HG03159 (cell line): ENCODE measurements around the gene ADGRL4.
"Not testable (repeated sequence)": the region's sequence is repeated elsewhere in the genome, so short reads cannot be mapped to it uniquely, and the experiment has no call there.

Experiments used
- ATAC-seq: cut with Tn5 transposase; IDR thresholded peaks from one replicate; pipeline ENCODE4 v1.9.1; 2021; ENCODE audit warnings: mild to moderate bottlenecking, moderate library complexity; ENCODE audit not compliant: unreplicated experiment

ADGRL4 gene

DNA sequence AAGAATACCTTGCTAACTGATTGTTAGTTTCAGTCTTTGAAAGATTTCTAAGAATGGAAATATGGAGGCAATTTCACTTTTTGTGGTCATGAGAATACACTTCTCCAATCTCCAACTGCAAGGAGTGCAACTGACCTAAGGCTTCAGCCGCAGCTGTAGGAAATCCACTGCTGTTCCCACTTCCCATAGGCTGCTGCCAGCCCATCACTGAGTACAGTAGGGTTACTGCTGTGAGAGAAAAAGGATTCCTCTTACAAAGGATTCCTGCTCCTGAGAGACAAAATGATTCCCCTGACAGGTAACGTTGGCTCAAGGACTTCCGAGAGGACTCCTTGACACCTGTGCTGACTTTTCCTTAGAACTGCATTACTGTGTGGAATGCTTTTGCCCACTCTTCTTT is 87.4 kb downstream of the ADGRL4 start:
- no peak for ATAC-seq

DNA sequence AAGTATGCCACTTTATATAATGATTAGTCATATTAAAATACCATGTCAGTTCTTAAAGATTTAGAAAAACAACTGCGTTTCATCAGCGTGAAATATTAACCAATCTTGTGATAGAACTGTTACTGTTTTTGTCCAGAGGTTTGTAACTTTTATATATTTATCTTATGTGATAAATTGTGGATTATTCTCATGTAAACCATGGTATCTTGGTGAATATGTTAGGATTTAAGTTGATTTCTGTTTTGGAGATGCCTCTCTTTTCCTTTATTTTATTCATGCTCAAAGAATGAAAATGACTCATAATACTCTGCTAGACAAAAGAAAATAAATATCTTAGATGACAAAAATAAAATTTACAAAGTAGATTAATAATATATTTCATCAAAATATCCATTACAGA is 88.4 kb downstream of the ADGRL4 start:
- no peak for ATAC-seq

DNA sequence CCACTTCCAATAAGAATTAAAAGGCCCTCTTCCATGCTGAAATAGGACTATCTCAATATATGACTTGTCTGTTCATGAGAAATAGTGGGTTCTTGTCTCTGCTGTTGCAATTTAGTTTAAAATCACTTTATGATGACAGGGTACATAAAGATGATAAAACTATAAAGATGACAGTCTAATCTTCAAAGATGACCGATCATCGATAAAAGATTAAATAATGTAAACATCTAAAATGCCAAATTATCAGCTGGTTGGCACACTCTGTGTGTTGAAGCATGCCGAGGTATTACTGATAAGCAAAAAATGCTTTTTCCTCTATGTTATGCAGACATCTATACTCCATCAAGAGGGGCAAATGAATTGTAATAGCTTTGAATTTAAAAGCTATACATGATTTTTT is 89.5 kb downstream of the ADGRL4 start:
- no peak for ATAC-seq

DNA sequence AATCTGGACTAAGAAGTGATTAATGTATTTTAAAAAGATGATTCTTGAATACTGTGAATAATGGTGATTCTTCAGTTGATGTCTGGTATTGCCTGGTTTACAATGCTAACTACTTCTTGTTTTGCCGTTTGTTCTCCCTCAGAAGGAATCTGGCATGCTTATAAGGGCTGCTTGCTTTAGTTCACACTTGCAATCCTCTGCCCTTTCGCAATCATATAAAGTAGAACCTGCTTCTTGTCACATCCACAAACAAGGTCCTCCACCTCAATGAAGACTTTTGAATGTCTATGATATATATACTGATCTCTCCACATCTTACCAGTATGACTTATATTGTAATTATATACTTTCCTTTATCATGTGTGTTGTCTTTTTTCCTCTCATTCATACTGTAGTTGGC is 92.6 kb downstream of the ADGRL4 start:
- no peak for ATAC-seq

DNA sequence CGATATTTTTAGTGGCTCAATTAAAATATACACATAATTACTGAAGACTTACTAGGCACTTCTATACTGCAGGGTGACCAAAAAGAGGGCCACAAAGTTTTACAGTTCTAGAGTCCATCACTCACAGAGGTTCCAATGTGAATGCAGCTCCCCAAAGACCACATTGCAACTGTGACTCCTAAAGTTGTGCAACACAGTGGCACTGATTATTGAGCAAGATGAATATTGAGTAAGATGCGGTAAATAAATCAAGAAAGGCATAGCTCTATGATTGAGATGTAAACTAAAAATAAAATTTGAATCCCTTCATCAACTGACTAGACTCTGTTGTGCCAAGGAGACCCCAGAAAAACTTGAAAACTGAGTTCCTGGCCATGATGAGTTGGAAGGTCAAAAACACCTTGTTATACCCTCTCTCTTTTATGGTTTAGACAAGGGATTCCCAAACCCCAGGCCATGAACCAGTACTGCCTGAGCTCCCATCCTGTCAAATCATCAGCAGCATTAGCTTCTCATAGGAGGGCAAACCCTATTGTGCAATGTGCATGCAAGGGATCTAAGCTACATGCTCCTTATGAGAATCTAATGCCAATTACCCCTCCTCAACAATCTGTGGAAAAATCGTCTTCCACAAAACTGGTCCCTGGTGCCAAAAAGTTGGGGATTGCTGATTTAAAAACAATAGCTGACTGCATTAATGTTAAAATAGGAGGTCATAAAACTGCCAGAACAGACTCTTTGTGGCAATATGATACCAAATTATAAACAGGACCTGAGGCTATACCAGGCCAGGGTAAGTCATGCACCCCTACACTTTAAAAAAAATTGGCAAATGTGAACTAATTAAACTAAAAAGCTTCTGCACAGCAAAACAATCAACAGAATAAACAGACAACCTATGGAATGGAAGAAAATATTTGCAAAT is 94.3 kb downstream of the ADGRL4 start:
- ATAC-seq: no peak

DNA sequence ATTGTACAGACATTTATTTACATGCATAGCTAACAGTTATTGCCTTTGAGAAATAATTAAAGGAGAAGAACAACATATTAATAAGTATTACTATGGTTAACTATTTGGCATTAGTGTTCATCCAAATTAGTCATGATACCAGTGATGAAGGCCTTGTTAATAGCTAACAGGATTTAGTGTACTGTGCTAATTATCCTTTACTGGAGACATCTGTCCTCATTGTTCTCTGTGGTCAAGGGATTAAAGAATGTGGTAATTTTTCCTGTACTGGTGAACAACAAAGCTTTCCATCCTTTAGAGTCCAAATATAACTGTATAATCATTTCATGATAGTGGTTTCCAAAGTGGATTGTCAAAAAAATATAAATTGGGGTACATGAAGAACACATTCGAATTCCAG is 103.9 kb downstream of the ADGRL4 start:
- no peak for ATAC-seq

DNA sequence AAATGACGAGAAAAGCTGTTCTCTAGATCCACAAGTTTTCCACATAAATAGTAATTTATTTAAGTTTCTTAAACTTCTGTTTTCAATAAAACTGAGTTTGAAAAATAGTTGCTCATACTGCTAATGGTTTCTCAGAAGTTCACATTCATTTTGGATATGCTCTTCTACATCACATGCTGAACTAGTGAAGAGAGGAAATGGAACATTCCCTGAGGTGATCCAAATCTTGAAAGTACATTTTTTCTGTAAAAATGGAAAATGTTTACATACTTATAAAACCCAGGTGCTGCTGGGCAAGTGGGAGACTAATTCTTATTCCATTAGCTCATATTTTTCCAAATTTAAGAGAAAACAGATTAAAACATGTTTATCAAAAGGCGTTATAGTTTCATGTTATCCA is 111.7 kb downstream of the ADGRL4 start:
- ATAC-seq: no peak

DNA sequence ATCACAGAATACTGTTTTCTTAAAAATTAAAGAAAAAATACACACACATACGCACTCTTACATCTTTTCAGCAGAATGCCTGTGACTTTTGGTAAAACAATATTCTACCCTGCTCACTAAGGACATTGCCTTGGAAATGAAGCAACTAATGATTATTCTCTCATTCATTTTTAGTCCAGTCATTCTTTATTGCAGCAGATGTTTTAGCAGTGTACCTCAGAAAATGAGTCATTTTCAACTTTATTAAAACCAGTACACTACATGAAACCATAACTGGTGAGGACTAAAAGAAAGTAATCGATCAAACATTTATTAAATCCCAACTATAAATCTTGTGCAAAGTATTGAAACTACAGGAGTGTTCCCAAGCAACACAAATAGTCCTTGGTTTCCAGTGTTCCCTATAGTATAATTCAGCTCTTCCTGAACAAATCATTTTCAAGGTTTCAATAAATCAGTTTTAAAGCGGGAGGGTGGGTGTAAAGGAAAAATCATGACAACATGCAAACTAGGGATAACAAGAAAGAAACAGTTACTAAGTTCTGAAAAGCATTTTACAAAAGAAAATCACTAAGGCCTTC is 114.2 kb downstream of the ADGRL4 start:
- ATAC-seq: no peak

DNA sequence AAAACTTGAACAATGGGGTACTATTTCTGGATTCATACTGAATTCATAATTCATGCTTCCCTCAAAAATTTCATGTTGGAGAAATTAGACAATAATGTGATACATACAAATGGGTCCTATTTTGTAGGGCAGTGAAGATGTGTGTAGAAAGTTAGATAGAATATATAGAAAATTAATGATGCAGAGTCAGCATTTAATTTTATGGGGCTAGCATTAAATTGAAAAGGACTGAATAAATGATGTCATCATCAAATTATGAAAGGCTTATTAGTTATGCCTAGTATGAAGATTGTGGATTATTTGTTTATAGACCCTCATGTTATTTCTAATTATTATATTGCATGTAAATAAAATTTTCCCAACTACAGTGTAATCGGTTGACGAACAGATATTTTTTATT is 119.1 kb downstream of the ADGRL4 start:
- no peak for ATAC-seq

DNA sequence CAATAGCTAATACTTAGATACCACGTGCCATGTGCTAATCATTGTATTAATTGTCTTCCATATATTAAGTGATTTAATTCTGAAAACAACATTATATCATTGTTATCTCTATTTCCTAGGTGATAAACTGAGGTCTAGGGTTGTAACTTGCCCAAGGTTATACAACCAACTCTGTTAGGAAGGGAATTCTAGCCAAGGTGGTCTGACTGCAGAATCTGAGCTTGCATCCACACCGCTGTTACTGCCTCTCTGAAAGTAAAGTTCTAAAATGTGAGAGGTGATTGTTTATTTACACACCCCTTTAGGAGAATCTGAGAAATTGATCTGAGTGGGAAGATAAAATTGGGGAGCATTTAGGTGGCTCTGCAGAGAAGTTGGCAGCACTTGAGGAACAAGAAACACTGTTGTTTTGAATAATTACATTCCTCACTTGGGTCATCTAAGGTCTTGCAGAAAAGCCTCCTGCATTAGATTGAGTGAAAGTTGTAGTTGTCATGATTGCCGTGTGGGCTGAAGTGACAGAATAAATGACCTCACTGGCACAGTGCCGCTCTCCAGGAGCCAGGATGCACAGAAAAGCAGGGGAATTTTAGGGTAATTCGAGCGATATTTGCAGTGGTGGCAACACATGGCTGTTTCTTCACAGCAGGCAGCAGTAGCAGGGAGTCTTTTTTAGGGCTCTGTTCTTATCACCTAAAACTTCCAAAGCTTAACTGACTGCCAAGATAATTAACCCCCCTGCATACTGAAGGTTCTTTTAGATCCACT is 121.7 kb downstream of the ADGRL4 start:
- ATAC-seq: no peak

DNA sequence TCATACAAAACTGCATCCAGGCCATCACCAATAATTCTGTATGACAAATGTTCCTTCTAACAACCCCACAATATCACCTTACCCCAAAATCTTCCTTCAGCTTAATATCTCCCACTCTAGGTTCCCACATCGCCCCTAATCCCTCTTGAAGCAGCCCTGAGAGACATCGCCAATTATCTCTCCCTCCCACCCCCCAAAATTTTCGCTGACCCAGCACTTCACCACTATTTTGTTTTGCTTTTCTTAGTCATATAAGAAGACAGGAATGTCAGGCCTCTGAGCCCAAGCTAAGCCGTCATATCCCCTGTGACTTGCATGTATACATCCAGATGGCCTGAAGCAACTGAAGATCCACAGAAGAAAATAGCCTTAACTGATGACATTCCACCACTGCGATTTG is 126.3 kb downstream of the ADGRL4 start:
- no peak for ATAC-seq

DNA sequence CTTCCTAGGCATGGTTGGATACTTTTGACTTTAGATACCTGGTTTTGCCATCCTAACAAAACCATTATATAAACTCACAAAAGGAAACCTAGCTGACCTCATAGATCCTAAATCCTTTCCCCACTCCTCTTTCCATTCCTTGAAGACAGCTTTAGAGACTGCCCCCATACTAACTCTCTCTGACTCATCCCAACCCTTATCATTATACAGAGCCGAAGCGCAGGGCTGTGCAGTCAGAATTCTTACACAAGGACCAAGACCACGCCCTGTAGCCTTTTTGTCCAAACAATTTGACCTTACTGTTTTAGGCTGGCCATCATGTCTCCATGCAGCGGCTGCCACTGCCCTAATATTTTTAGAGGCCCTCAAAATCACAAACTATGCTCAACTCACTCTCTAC is 130.5 kb downstream of the ADGRL4 start:
- ATAC-seq: not testable (repeated sequence)

DNA sequence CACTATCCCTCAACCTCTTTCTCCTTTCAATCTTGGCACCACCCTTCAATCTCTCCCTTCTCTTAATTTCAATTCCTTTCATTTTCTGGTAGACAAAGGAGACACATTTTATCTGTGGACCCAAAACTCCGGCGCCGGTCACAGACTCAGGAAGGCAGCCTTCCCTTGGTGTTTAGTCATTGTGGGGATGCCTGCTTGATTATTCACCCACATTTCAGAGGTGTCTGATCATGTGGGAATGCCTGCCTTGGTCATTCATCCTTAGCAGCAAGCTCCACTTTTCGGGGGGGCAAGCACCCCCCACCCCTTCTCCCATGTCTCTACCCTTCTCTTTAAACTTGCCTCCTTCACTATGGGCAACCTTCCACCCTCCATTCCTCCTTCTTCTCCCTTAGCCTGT is 133.7 kb downstream of the ADGRL4 start:
- not testable (repeated sequence) for ATAC-seq

DNA sequence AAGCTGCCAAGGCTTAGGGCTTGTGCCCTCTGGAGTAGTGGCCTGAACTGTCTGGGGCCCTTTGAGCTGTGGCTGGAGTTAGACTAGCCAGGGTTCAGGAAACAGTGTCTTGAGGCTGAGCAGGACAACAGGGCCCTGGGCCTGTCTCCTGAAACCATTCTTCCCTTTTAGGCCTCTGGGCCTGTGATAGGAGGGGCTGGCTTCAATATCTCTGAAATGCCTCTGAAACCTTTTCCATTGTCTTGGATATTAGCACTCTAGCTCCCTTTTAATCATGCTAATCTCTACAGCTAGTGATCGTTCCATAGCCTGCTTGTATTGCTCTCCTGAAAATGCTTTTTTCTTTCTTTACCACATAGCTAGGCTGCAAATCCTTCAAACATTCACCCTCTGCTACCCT is 135.3 kb downstream of the ADGRL4 start:
- ATAC-seq: no peak

DNA sequence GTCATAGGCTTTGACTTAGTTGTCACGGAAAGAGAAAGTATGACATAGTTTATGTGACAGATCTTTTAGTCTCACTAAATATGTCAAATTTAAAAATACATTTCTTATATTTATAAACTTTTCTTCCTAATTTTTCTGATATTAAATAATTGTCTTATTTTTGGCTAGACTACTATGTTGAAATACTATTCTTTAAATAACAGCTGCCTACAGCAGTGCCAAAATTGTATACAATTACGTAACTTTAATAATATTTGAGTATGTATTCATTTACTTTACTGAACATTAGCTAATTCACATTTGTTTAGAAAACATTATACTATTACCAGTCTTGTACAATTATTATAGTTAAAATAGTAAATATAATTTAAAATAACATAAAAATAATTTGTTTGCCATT is 137.4 kb downstream of the ADGRL4 start:
- ATAC-seq: no peak

DNA sequence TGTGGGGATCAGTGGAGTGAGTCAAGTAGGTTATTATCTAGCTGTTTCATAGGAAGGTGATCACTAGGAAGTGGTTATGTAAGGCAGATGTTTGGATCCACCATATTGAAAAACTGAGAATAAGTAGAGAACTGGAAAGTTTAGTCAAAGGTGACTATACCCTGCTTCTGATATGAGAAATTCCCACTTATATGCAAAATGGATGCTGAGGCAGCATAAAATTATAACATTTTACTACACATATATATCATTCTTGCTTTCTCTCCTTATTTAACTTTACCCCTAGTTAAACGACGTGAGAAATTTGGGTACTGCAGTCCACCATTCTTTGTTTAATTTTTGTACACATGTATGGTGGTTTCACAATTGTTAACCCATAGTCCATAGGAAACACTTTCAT is 142.4 kb downstream of the ADGRL4 start:
- ATAC-seq: no peak

DNA sequence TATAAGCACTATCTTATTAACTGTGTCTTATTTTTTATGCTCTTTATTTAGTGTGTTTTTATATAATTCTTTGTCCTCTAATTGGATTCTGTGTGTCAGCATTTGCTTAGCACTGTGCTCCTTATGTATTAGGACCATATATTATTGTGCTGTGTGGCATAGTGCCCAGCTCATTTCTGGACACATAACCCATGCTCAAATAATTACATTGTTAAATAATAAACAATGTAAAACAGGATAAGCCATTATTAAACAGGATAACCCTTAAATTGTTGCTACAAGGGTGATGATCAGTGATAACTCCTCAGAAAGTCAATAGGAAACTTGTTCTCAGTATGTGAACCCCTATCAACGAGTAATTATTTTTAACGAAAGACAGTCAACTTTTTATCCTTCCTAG is 150.4 kb downstream of the ADGRL4 start:
- no peak for ATAC-seq

DNA sequence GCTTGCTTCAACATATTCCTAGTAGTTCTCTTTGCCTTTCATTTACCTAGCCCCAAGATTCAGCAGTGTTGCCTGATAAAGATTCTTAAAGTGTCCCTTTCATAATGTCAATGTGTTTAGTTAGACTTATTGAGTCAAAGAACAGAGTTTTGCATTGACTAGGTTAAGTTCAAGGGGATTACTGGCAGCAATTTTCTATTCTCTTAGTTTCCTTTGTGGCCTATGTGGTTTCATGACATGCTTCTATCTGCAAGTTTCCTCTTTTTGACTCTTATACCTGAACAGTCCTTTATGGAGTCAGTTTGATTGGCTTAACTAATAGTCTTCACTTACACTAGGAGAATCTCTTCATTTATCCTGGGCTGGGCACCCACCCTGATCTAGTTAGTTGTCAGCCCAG is 151.3 kb downstream of the ADGRL4 start:
- ATAC-seq: peak; percentile 96

DNA sequence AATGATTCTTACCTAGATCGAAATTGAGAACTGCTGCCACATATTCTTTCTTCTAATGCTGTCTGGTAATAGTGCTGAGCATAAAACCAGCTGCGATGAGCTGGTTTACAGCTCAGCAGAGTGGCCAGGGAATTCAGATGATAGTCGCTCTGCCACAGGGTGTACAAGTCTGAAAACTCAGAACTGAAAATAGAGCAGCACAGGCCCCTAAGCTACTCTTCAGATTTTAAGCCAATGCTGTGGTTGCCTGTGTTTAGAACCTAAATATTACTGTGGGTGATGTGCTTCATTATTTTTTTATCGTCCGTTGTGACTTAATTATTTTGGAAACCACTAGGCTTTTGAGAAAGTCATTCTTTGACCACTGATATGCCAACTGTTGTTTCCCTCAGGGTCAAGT is 152.0 kb downstream of the ADGRL4 start:
- no peak for ATAC-seq

DNA sequence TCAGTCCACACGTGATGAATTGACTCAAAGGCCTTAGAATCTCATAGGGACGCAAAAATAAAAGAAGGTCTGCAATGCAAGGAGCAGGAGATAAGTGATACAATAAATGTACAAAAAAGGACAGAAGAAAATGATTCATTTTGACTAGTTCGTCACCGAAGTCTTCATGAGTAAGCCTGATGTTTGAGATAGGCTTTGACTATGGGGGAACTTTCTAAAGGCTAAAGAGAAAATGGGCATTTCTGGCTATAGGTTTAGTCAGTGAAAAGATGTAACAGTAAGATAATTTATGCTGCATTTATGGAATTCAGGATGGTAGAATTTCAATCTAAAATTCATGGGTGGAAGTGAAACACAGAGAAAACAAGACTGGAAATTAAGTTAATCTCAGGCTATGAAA is 163.0 kb downstream of the ADGRL4 start:
- no peak for ATAC-seq

DNA sequence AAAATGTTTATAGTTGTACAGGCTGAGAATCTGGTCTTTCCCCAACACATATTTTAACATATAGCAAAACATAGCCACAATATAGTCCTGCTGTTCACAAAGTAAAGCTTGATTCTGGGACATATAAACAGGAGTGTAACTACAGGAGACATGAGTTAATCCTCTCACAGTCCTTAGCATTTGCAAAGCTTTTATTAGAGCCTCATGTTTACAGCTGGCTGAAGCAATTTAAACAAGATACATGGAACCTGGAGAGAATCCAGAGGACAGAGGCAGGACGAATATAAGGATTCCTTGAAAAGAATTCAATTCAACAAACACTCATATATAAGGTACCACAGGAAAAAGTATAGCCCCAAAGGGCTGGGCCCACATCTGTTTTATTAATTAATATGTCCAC is 163.4 kb downstream of the ADGRL4 start:
- ATAC-seq: no peak
